A549 (cell line): Measurements from ENCODE around the gene SRMS. TPM values are rescaled to one million over a fixed set of nuclear protein-coding genes. Genes with fewer than 3 reads are reported as not detected.

ENCODE experiments used
- ATAC-seq, 2 experiments: fragments of 200-7000 bp in 1 of 2; fragments of >200 bp in 1 of 2; cut with Nextera tagmentation in 1 of 2; cut with Tn5 transposase in 1 of 2; 3 replicates each; pipeline versions ENCODE4 v1.8.0 to v1.9.1; 2018 to 2020; ENCODE audit warnings: mild to moderate bottlenecking in 1 of 2, moderate library complexity in 1 of 2
- CTCF ChIA-PET: fragments of 300-600 bp; sonication (Branson Sonifier 250); formaldehyde crosslinking; extraction: SDS; loops from one replicate; lab custom pipeline; 2021; ENCODE audit warnings: antibody characterized with exemption, inconsistent platforms; lab: Yijun Ruan, JAX
- POLR2A ChIA-PET: fragments of 350-600 bp; formaldehyde crosslinking; extraction: SDS; loops from one replicate; lab custom pipeline; 2021; ENCODE audit warnings: antibody characterized with exemption, inconsistent platforms; lab: Yijun Ruan, JAX
- DNase-seq, 2 experiments: peaks; one replicate each; pipeline versions ENCODE4 v3.0.0 to v3.0.0-alpha.2; 2011 to 2016; ENCODE audit warnings: low read depth in 1 of 2, low spot score in 1 of 2
- FAIRE-seq: peaks from 2 replicates; lab custom pipeline; 2011; peaks lifted over from hg19 to GRCh38; lab: Jason Lieb, UNC
- H3K27ac ChIP-seq, 2 experiments: fragments of >200 bp; sonication (Bioruptor Twin); formaldehyde crosslinking; 3 replicates each; pipeline ENCODE4 v1.5.1; 2016 to 2017
- H3K4me1 ChIP-seq: fragments of >200 bp; sonication (Bioruptor Twin); formaldehyde crosslinking; 3 replicates; pipeline ENCODE4 v1.6.1; 2016
- H3K4me2 ChIP-seq: fragments of >200 bp; sonication (Bioruptor Twin); formaldehyde crosslinking; 3 replicates; pipeline ENCODE4 v1.6.1; 2016
- H3K4me3 ChIP-seq: fragments of >200 bp; sonication (Bioruptor Twin); formaldehyde crosslinking; 3 replicates; pipeline ENCODE4 v1.5.1; 2016
- H3K9me3 ChIP-seq: fragments of >200 bp; sonication (Bioruptor Twin); formaldehyde crosslinking; 3 replicates; pipeline ENCODE4 v1.6.1; 2016
- BCL3 ChIP-seq: fragments of >200 bp; sonication (Bioruptor Twin); formaldehyde crosslinking; IDR thresholded peaks from 3 replicates; pipeline ENCODE4 v1.6.1; 2016
- BHLHE40 ChIP-seq: IDR thresholded peaks from 2 replicates; pipeline ENCODE4 v1.6.1; 2012; ENCODE audit warnings: low read depth, low read length, inconsistent platforms
- CBX2 ChIP-seq: fragments of 200-600 bp; sonication (generic); IDR thresholded peaks from 2 replicates; pipeline ENCODE4 v1.6.1; 2016; ENCODE audit warnings: low read depth, mild to moderate bottlenecking, borderline replicate concordance
- CBX8 ChIP-seq: fragments of 200-600 bp; sonication (generic); IDR thresholded peaks from 2 replicates; pipeline ENCODE4 v1.6.1; 2016
- CHD2 ChIP-seq: fragments of 150-350 bp; IDR thresholded peaks from 2 replicates; pipeline ENCODE4 v1.6.1; 2014; ENCODE audit warnings: low read length; ENCODE audit not compliant: partially characterized antibody
- CTCF ChIP-seq: fragments of >200 bp; sonication (Bioruptor Twin); formaldehyde crosslinking; IDR thresholded peaks from 3 replicates; pipeline ENCODE4 v1.5.1; 2016
- E2F6 ChIP-seq: IDR thresholded peaks from 2 replicates; pipeline ENCODE4 v1.6.1; 2012; ENCODE audit warnings: low read depth, borderline replicate concordance
- EHF ChIP-seq: fragments of 250-450 bp; sonication (Bioruptor Pico); IDR thresholded peaks from 2 replicates; pipeline ENCODE4 v1.5.0; 2020; ENCODE audit warnings: mild to moderate bottlenecking
- EHMT2 ChIP-seq: fragments of 200-600 bp; sonication (generic); IDR thresholded peaks from 2 replicates; pipeline ENCODE4 v1.6.1; 2016; ENCODE audit warnings: antibody characterized with exemption, low read depth, mild to moderate bottlenecking, moderate library complexity
- EP300 ChIP-seq, 2 experiments: fragments of >200 bp; sonication (Bioruptor Twin); formaldehyde crosslinking; IDR thresholded peaks; 2 replicates in 1 of 2; 3 replicates in 1 of 2; pipeline ENCODE4 v1.6.1; 2016 to 2017
- ESRRA ChIP-seq: fragments of 150-350 bp; IDR thresholded peaks from 2 replicates; pipeline ENCODE4 v1.6.1; 2014; ENCODE audit warnings: mild to moderate bottlenecking, low read length, borderline replicate concordance
- FOSB ChIP-seq: fragments of 250-450 bp; sonication (Bioruptor Pico); IDR thresholded peaks from 2 replicates; pipeline ENCODE4 v1.5.0; 2020; ENCODE audit warnings: mild to moderate bottlenecking, moderate library complexity
- FOSL2 ChIP-seq, 2 experiments: fragments of 450-650 bp in 1 of 2; fragments of >200 bp in 1 of 2; sonication (Bioruptor Twin) in 1 of 2; formaldehyde crosslinking; IDR thresholded peaks; 2 replicates each; pipeline versions ENCODE4 v1.5.0 to v1.6.1; 2016 to 2020; ENCODE audit warnings: mild to moderate bottlenecking in 1 of 2, moderate library complexity in 1 of 2
- GATA3 ChIP-seq: IDR thresholded peaks from 2 replicates; pipeline ENCODE4 v1.6.1; 2012; ENCODE audit warnings: borderline replicate concordance
- HDAC2 ChIP-seq: fragments of 200-600 bp; sonication (generic); IDR thresholded peaks from 2 replicates; pipeline ENCODE4 v1.6.1; 2016
- HES2 ChIP-seq: fragments of >200 bp; sonication (Bioruptor Twin); formaldehyde crosslinking; IDR thresholded peaks from 2 replicates; pipeline ENCODE4 v1.6.1; 2016
- HOXB13 ChIP-seq: fragments of 250-450 bp; sonication (Bioruptor Pico); IDR thresholded peaks from 2 replicates; pipeline ENCODE4 v1.5.0; 2020; ENCODE audit warnings: low read depth, mild to moderate bottlenecking, moderate library complexity
- JUN ChIP-seq, 2 experiments: fragments of >200 bp; sonication (Bioruptor Twin); formaldehyde crosslinking; IDR thresholded peaks; 2 replicates in 1 of 2; 3 replicates in 1 of 2; pipeline ENCODE4 v1.6.1; 2016 to 2017
- KDM1A ChIP-seq: fragments of 200-600 bp; sonication (generic); IDR thresholded peaks from 2 replicates; pipeline ENCODE4 v1.6.1; 2016; ENCODE audit warnings: low read depth, mild to moderate bottlenecking
- KDM5A ChIP-seq: fragments of 200-600 bp; sonication (generic); IDR thresholded peaks from 2 replicates; pipeline ENCODE4 v1.6.1; 2016; ENCODE audit warnings: antibody characterized with exemption, mild to moderate bottlenecking
- MAFK ChIP-seq: fragments of 450-650 bp; IDR thresholded peaks from 2 replicates; pipeline ENCODE4 v1.6.1; 2014; ENCODE audit not compliant: partially characterized antibody
- MAZ ChIP-seq: fragments of 150-350 bp; IDR thresholded peaks from 2 replicates; pipeline ENCODE4 v1.6.1; 2014; ENCODE audit warnings: antibody characterized with exemption, low read depth, low read length, borderline replicate concordance
- NPAS2 ChIP-seq: fragments of 250-450 bp; sonication (Bioruptor Pico); IDR thresholded peaks from 2 replicates; pipeline ENCODE4 v1.8.0; 2022; ENCODE audit warnings: mild to moderate bottlenecking, moderate library complexity, borderline replicate concordance
- PHF8 ChIP-seq: fragments of 200-600 bp; sonication (generic); IDR thresholded peaks from 2 replicates; pipeline ENCODE4 v1.6.1; 2016; ENCODE audit warnings: low read depth, mild to moderate bottlenecking, antibody characterized with exemption, moderate library complexity, borderline replicate concordance
- POLR2A ChIP-seq: IDR thresholded peaks from 2 replicates; pipeline ENCODE4 v1.6.1; 2012; ENCODE audit warnings: mild to moderate bottlenecking, low read length
- POLR2AphosphoS2 ChIP-seq: conservative IDR thresholded peaks from 2 replicates; pipeline ENCODE4 v1.6.1; 2012; ENCODE audit warnings: low read length, improper control_type of control experiment, inconsistent platforms
- RAD21 ChIP-seq, 2 experiments: fragments of >200 bp in 1 of 2; sonication (Bioruptor Twin) in 1 of 2; formaldehyde crosslinking in 1 of 2; IDR thresholded peaks in 1 of 2; conservative IDR thresholded peaks in 1 of 2; 2 replicates in 1 of 2; 3 replicates in 1 of 2; pipeline ENCODE4 v1.6.1; 2012 to 2018; ENCODE audit warnings: inconsistent platforms in 1 of 2
- RFX5 ChIP-seq: fragments of 450-650 bp; IDR thresholded peaks from 2 replicates; pipeline ENCODE4 v1.7.1; 2014; ENCODE audit warnings: antibody characterized with exemption, mild to moderate bottlenecking, moderate library complexity
- SMC3 ChIP-seq: fragments of >200 bp; sonication (Bioruptor Twin); formaldehyde crosslinking; IDR thresholded peaks from 3 replicates; pipeline ENCODE4 v1.6.1; 2018; ENCODE audit warnings: inconsistent platforms
- SREBF2 ChIP-seq: fragments of 450-650 bp; IDR thresholded peaks from 2 replicates; pipeline ENCODE4 v1.6.1; 2014; ENCODE audit warnings: mild to moderate bottlenecking, moderate library complexity
- TFCP2L1 ChIP-seq: fragments of 250-450 bp; sonication (Bioruptor Pico); IDR thresholded peaks from 2 replicates; pipeline ENCODE4 v1.5.0; 2021; ENCODE audit warnings: mild to moderate bottlenecking
- ZC3H11A ChIP-seq: fragments of 450-650 bp; IDR thresholded peaks from 2 replicates; pipeline ENCODE4 v1.6.1; 2014; ENCODE audit warnings: antibody characterized with exemption, mild to moderate bottlenecking
- ZNF302 ChIP-seq: fragments of 250-450 bp; sonication (Bioruptor Pico); IDR thresholded peaks from 2 replicates; pipeline ENCODE4 v1.9.0; 2021; ENCODE audit warnings: inconsistent platforms, mild to moderate bottlenecking, moderate library complexity
- whole genome bisulfite sequencing: methylation state at CpG from one replicate; pipeline ENCODE4 v1.1.6; 2017; ENCODE audit errors: missing lambda C conversion rate; 5-methylcytosine and 5-hydroxymethylcytosine counted together
- polyA plus RNA-seq, 4 experiments: library from polyadenylated mRNA; depleted of rRNA in 3 of 4; stranded (reverse); fragments of >200 nt; fragmentation: RNase III in 1 of 4; extraction: RNeasy Plus Mini Kit Qiagen cat#74134 plus additional on column Dnase treatment in 1 of 4; gene quantifications; 2 replicates in 3 of 4; 3 replicates in 1 of 4; pipeline ENCODE4 v1.2.3, GENCODE V29; 2011 to 2017
- TF ChIP-seq, protein P1 (sequence below): IDR thresholded peaks from 2 replicates; pipeline ENCODE4 v1.6.1; 2012
- TF ChIP-seq, protein P2 (sequence below): IDR thresholded peaks from 2 replicates; pipeline ENCODE4 v1.6.1; 2012
- TF ChIP-seq, protein P3 (sequence below): fragments of 250-450 bp; sonication (Bioruptor Pico); IDR thresholded peaks from 2 replicates; pipeline ENCODE4 v1.5.0; 2020; ENCODE audit warnings: low read depth, mild to moderate bottlenecking, moderate library complexity

The SRMS gene
- polyA plus RNA-seq, 2 of the 4 experiments (the other 2 are of a cell fraction), result not detected

GRCh38 chr20:63537525-63538203 is 9.9 kb downstream of the SRMS start:
- peak overlapping the region; percentile 93 to 97 for H3K27ac ChIP-seq
- ATAC-seq (peak; percentile 86 to 95), DNase-seq (peak; percentile 98 to 100), FAIRE-seq (no peak)
- 1% methylated on average over 16 of the region's 34 CpGs for WGBS
- H3K4me2 ChIP-seq, result peak overlapping the region; percentile 94
- CTCF ChIA-PET, result interaction anchor here (0.6 to 6.8 kb wide), 94 partner anchors 9 to 583 kb away, joined by 3 to 93 read pairs (median 5); partner anchors contain the start of genes FNDC11, LKAAEAR1, PPDPF and PRPF6
- POLR2A ChIA-PET, result interaction anchor here (0.6 to 4.9 kb wide), 15 partner anchors 9 to 525 kb away, joined by 3 to 62 read pairs (median 4); partner anchors contain the start of genes ARFRP1, GMEB2, HELZ2 and PPDPF
- H3K4me3 ChIP-seq, result peak overlapping the region; percentile 59
- peaks cover 18% of the 10 kb centered on the region for H3K4me1 ChIP-seq
- no peaks in the 10 kb centered on the region for H3K9me3 ChIP-seq
- TF ChIP-seq CBX2 (no peak), MAZ (0 out of 2 replicates have a peak, but pooled peaks have one; percentile 39), CTCF (peak; percentile 94), GATA3 (peak; percentile 42), HDAC2 (no peak), CBX8 (no peak), FOSB (CRISPR knock-in tag) (no peak), KDM1A (no peak), SREBF2 (no peak), PHF8 (peak; percentile 54; the same call in 1 of the 2 replicates), SMC3 (peak; percentile 92), FOSL2 (IDR thresholded peaks at IDR 0.05) (no peak), FOSL2 (CRISPR knock-in tag; IDR thresholded peaks at IDR 0.05) (no peak), RFX5 (no peak), HOXB13 (CRISPR knock-in tag) (no peak), EP300 (IDR thresholded peaks at IDR 0.05) (no peak), CHD2 (no peak), EHF (CRISPR knock-in tag) (0 out of 2 replicates have a peak, but pooled peaks have one; percentile 49), BHLHE40 (no peak), RAD21 (conservative IDR thresholded peaks at IDR 0.05 in 1 of 2, IDR thresholded peaks at IDR 0.05 in 1 of 2) (peak; percentile 94 to 99), NPAS2 (no peak), EHMT2 (no peak), HES2 (no peak), BCL3 (peak; percentile 30; the same call in 2 of the 3 replicates), POLR2AphosphoS2 (no peak), JUN (IDR thresholded peaks at IDR 0.05) (peak; percentile 21 to 44; a peak in 3 of 5 replicates), MAFK (no peak), TFCP2L1 (CRISPR knock-in tag) (no peak; the same call in 1 of the 2 replicates), POLR2A (peak; percentile 50), ZNF302 (CRISPR knock-in tag) (no peak), E2F6 (peak; percentile 41; the same call in 1 of the 2 replicates), ESRRA (no peak), KDM5A (peak; percentile 89), ZC3H11A (no peak)
- TF ChIP-seq, protein P1, sequence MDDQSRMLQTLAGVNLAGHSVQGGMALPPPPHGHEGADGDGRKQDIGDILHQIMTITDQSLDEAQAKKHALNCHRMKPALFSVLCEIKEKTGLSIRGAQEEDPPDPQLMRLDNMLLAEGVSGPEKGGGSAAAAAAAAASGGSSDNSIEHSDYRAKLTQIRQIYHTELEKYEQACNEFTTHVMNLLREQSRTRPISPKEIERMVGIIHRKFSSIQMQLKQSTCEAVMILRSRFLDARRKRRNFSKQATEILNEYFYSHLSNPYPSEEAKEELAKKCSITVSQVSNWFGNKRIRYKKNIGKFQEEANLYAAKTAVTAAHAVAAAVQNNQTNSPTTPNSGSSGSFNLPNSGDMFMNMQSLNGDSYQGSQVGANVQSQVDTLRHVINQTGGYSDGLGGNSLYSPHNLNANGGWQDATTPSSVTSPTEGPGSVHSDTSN, result peak; percentile 77
- TF ChIP-seq, protein P2, sequence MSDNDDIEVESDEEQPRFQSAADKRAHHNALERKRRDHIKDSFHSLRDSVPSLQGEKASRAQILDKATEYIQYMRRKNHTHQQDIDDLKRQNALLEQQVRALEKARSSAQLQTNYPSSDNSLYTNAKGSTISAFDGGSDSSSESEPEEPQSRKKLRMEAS, result peak; percentile 77
- TF ChIP-seq, protein P3, sequence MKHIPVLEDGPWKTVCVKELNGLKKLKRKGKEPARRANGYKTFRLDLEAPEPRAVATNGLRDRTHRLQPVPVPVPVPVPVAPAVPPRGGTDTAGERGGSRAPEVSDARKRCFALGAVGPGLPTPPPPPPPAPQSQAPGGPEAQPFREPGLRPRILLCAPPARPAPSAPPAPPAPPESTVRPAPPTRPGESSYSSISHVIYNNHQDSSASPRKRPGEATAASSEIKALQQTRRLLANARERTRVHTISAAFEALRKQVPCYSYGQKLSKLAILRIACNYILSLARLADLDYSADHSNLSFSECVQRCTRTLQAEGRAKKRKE, result no peak
